ENCODE data around the gene ZNF343. TPM values are rescaled to one million over a fixed set of nuclear protein-coding genes. Genes with fewer than 3 reads are reported as not detected.
"Not testable (repeated sequence)": the region's sequence is repeated elsewhere in the genome, so short reads cannot be mapped to it uniquely, and the experiment has no call there.

The ZNF343 gene
- total RNA-seq, 1 donor from 2014 or later, result 15.5 TPM

DNA sequence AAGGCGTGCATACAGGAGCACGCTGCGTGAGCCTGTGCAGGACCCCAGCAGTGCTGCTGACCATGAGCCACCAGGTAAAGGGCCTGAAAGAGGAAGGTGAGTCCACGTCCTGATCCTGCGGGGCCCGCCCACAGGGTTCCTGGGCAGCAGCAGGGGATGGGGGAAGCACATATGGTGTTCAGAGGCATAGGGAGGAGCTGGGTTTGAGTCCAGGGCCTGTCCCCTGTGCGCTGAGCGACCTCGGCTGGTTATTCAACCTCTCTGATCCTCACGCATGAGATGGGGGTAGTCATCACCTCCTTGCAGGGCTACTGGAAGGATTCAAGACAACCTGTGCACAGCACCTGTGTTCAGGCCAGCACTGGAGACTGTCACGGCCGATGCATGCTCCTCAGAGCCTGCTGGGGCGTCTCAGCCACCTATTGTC lies 27.9 kb upstream of the ZNF343 start, which contains the start of gene TMC2:
TSS of gene TMC2 (plus strand) at position 14 of the 427 bp plus-strand sequence. CDS start at position 63, 49 bp downstream.
- no peak within 1 kb of the TSS for H3K4me3 Mint-ChIP-seq (ENCODE audit: unreplicated experiment)
- peaks cover 5% of the 10 kb centered on the region for H3K9me3 Mint-ChIP-seq (ENCODE audit: unreplicated experiment)
- no peak for DNase-seq
- TF ChIP-seq, protein P1, sequence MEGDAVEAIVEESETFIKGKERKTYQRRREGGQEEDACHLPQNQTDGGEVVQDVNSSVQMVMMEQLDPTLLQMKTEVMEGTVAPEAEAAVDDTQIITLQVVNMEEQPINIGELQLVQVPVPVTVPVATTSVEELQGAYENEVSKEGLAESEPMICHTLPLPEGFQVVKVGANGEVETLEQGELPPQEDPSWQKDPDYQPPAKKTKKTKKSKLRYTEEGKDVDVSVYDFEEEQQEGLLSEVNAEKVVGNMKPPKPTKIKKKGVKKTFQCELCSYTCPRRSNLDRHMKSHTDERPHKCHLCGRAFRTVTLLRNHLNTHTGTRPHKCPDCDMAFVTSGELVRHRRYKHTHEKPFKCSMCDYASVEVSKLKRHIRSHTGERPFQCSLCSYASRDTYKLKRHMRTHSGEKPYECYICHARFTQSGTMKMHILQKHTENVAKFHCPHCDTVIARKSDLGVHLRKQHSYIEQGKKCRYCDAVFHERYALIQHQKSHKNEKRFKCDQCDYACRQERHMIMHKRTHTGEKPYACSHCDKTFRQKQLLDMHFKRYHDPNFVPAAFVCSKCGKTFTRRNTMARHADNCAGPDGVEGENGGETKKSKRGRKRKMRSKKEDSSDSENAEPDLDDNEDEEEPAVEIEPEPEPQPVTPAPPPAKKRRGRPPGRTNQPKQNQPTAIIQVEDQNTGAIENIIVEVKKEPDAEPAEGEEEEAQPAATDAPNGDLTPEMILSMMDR (IDR thresholded peaks at IDR 0.05; ENCODE audit: partially characterized antibody, unreplicated experiment), result no peak
- no peaks in the 10 kb centered on the region for H3K36me3 Mint-ChIP-seq (ENCODE audit: unreplicated experiment)
- H3K27me3 Mint-ChIP-seq (ENCODE audit: unreplicated experiment), result peaks cover 2% of the 10 kb centered on the region
- peaks cover 2% of the 10 kb centered on the region for H3K4me1 Mint-ChIP-seq (ENCODE audit: low read depth, unreplicated experiment)
- H3K27ac Mint-ChIP-seq (ENCODE audit: unreplicated experiment), result no peak within 1 kb of the TSS

GRCh38 chr20:2535711-2536559 lies 27.2 kb upstream of the ZNF343 start:
- no peak for DNase-seq
- Mint-ChIP-seq H3K36me3 (ENCODE audit: unreplicated experiment) (no peaks in the 10 kb centered on the region), H3K27me3 (ENCODE audit: unreplicated experiment) (peaks cover 2% of the 10 kb centered on the region), H3K27ac (ENCODE audit: unreplicated experiment) (no peak overlapping the region), H3K4me1 (ENCODE audit: low read depth, unreplicated experiment) (peaks cover 2% of the 10 kb centered on the region), H3K4me3 (ENCODE audit: unreplicated experiment) (no peak overlapping the region), H3K9me3 (ENCODE audit: unreplicated experiment) (peaks cover 4% of the 10 kb centered on the region)
- TF ChIP-seq, protein P1 (IDR thresholded peaks at IDR 0.05; ENCODE audit: partially characterized antibody, unreplicated experiment), result no peak

GRCh38 chr20:2533118-2533517 lies 24.4 kb upstream of the ZNF343 start:
- no peaks in the 10 kb centered on the region for H3K9me3 Mint-ChIP-seq (ENCODE audit: unreplicated experiment)
- no peak overlapping the region for H3K4me3 Mint-ChIP-seq (ENCODE audit: unreplicated experiment)
- H3K4me1 Mint-ChIP-seq (ENCODE audit: low read depth, unreplicated experiment), result no peaks in the 10 kb centered on the region
- peaks cover 6% of the 10 kb centered on the region for H3K27me3 Mint-ChIP-seq (ENCODE audit: unreplicated experiment)
- no peaks in the 10 kb centered on the region for H3K36me3 Mint-ChIP-seq (ENCODE audit: unreplicated experiment)
- TF ChIP-seq, protein P1 (IDR thresholded peaks at IDR 0.05; ENCODE audit: partially characterized antibody, unreplicated experiment), result no peak
- no peak overlapping the region for H3K27ac Mint-ChIP-seq (ENCODE audit: unreplicated experiment)
- no peak for DNase-seq

- no peak overlapping the region for H3K27ac Mint-ChIP-seq (ENCODE audit: unreplicated experiment)
- H3K4me3 Mint-ChIP-seq (ENCODE audit: unreplicated experiment), result no peak overlapping the region
- no peaks in the 10 kb centered on the region for H3K4me1 Mint-ChIP-seq (ENCODE audit: low read depth, unreplicated experiment)
- H3K27me3 Mint-ChIP-seq (ENCODE audit: unreplicated experiment), result peaks cover 11% of the 10 kb centered on the region
- no peaks in the 10 kb centered on the region for H3K9me3 Mint-ChIP-seq (ENCODE audit: unreplicated experiment)
- TF ChIP-seq, protein P1 (IDR thresholded peaks at IDR 0.05; ENCODE audit: partially characterized antibody, unreplicated experiment), result no peak
- no peak for DNase-seq
- H3K36me3 Mint-ChIP-seq (ENCODE audit: unreplicated experiment), result no peaks in the 10 kb centered on the region
These were observed 20.1 kb upstream of the ZNF343 start for GRCh38 chr20:2528671-2529271.

GRCh38 chr20:2527762-2528161 lies 19.0 kb upstream of the ZNF343 start:
- Mint-ChIP-seq H3K4me3 (ENCODE audit: unreplicated experiment) (no peak overlapping the region), H3K27me3 (ENCODE audit: unreplicated experiment) (peaks cover 13% of the 10 kb centered on the region), H3K9me3 (ENCODE audit: unreplicated experiment) (no peaks in the 10 kb centered on the region), H3K27ac (ENCODE audit: unreplicated experiment) (no peak overlapping the region), H3K4me1 (ENCODE audit: low read depth, unreplicated experiment) (no peaks in the 10 kb centered on the region), H3K36me3 (ENCODE audit: unreplicated experiment) (no peaks in the 10 kb centered on the region)
- TF ChIP-seq, protein P1 (IDR thresholded peaks at IDR 0.05; ENCODE audit: partially characterized antibody, unreplicated experiment), result no peak
- DNase-seq, result no peak

- not testable (repeated sequence) for DNase-seq; H3K36me3 Mint-ChIP-seq (ENCODE audit: unreplicated experiment); H3K27ac Mint-ChIP-seq (ENCODE audit: unreplicated experiment); H3K4me3 Mint-ChIP-seq (ENCODE audit: unreplicated experiment); H3K4me1 Mint-ChIP-seq (ENCODE audit: low read depth, unreplicated experiment); H3K9me3 Mint-ChIP-seq (ENCODE audit: unreplicated experiment)
- peaks cover 15% of the 10 kb centered on the region for H3K27me3 Mint-ChIP-seq (ENCODE audit: unreplicated experiment)
These were observed 17.5 kb upstream of the ZNF343 start for GRCh38 chr20:2526218-2526583.
